T-helper 2 cell treated with Interferon-gamma antibody and Interleukin-4, amounts not matched to agents 100 ng/mL and 5 ng/mL, for 36 hours (primary cell): Measurements from ENCODE around the gene MYO1A. TPM values are rescaled to one million over a fixed set of nuclear protein-coding genes. Genes with fewer than 3 reads are reported as not detected.

Source experiments
- intact Hi-C: fragments of 100-400 bp; cut with micrococcal nuclease; formaldehyde crosslinking; loops from one replicate; pipeline ENCODE4 v1.15.1; 2023
- total RNA-seq: library from RNA; stranded (reverse); gene quantifications from 2 replicates; pipeline ENCODE4 v1.2.3, GENCODE V29; 2022

MYO1A gene
- total RNA-seq = 0.64 and 1.2 TPM in 2 replicates

DNA sequence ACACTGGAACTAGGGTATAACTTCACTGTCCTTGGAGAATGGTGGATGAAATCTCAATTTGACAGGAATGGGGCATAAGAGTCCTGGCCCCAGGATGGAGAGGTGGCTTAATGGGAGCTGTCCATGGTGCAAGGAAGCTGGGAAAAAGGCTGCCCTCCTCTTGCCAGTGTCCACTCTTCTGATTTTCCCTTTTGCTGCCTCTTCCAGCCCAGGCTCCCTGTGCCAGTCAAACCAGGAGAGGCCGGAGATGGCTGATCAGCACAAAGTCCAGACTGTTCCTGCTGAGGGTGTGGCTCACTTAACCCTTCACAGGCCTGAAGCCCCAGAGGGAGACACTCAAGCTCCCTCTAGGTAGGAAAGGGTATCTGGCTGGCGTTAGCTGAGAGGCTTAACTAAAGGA, at the start of gene MYO1A:
Gene MYO1A, minus strand, starts transcription at position 240 of the 400 bp plus-strand sequence. CDS start 1,806 bp downstream, outside the sequence.
- intact Hi-C loops = no loop called here

DNA sequence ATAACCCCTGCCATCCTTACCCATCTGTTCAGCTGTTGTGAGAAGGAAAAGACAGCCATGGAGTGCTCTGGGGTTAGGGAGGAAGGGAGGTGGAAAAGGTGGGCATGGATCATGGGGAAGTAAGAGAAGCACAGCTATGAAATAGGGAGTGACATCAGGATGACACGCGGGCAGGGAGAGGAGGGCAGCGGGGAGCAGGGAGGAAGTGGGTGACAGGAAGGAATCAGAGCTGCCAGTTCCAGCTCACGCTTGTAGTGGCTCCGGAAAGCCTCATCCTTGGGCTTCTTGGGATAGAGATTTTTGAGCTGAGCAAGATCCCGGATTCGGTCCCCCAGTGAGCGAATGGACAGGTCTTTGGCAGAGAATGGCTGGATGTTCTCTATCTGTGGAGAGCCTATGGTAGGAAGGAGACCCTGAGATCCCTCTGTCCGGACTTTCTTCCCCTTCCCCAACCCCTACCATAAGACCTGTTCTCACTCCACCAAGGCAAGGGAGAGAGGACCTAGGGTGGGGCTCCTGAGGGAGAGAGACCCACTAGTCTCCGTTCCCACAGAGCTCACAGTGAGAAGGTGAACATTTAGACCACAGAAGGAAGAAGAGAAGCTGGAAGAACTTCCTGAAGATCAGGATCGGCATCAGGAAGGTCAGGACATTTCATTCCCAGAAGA, 49.3 kb upstream of the MYO1A start:
- intact Hi-C loops = no loop called here

DNA sequence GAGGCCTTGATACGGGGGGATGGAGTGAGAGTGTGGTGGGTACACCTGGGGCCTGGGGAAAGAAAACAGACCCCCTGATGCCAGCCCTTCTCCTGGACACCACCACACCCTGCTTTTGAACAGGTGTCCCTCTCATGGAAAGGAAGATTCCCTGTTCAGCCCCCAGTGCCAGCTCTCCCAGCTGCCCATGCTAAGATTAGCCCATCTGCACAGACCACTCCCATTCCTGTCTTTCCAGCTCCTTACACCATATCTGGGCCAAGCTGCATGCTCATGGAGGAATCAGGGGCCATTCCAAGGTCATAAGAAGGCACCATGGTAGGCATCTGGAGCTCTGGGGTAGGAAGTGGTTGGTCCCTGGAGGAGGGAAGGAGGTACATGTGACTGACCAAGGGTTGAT, 48.6 kb upstream of the MYO1A start:
- intact Hi-C loops = no loop called here

DNA sequence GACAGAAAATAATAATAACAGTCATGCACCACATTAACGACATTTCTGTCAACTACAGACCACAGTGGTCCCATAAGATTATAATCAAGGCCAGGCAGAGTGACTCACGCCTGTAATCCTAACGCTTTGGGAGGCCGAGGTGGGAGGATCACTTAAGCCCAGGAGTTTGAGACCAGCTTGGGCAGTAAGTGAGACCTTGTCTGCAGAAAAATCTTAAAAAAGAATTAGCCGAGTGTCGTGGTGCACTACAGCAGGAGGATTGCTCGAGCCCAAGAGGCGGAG, 47.6 kb upstream of the MYO1A start:
- intact Hi-C loops = no loop called here

DNA sequence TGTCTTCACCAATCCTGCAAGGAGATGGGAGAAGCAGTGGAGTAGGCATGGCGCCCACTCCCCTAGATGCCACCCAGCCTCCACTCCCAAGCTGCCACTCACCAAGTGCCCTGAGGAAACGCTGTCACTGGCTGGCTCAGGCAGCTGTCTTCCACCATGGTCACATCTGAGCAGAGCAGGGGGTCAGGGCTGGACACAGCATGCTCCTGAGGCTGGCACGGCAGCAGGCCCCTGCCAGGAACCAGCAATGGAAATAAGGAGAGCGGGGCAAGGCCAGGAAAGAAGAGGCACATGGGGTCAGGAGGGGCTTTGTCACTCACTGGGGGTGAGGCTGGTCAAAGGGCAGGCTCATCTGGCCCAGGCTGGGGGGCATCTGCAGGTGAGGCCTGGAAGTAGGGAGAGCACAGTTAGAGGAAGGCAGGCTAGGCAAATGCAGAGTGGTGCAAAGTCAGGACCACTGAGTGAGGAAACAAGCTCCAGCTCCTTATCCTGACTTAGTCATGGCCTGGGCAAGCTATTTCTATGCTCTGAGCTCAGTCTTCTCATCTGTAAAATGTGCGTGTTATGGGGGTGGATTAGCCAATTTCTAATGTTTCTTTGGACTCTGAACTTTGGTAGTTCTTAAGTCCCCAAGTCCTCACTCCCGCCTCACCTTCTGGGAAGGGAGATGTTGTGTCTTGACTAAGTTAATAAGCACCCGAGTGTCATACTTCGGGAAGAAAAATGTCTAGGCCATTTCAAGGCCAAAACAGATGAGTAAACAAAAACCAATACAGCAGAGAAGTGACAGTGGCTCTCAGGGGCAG, 47.0 kb upstream of the MYO1A start:
- intact Hi-C loops = no loop called here

DNA sequence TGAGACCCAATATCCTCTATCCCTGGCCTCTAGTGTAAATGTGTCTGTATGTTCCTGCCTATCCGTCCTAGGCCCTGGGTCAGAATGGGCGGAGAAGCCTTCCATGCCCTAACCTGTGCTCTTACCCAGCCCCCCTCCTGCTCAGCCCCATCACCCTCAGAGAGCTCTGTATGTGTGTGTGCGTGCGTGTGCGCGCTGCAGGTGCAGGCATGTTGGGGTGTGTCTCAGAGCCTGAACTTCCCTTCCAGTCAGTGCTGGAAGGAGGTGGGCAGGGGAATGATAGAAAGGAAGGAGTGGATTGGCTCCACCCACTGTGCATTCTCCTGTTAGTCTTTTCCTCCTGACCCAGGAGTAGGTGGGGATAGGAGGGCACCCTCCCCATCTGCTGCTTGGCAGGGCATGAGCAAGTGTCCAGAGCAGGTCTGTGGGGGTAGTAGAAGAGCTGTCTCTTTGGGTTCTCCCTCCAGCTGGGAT, 46.2 kb upstream of the MYO1A start:
- intact Hi-C loops = no loop called here

DNA sequence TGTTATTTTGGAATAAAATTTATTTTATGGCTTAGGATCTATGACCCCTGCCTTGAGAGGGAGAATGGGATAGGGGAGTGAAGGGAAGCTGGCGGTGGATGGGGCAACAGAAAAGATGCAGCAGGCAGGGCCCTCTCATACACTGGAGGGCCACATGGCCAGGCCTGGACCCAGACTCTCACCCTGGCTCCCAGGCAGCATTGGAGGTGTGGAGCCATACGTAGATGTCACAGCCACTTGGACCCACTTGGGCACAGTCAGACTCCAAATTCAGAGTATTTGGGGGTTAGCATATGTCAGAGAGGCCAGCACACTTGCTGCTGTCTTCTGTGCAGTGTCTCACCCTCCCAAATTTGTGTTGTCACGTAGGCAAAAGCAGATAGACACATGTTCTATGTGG, 45.5 kb upstream of the MYO1A start:
- intact Hi-C loops = no loop called here

DNA sequence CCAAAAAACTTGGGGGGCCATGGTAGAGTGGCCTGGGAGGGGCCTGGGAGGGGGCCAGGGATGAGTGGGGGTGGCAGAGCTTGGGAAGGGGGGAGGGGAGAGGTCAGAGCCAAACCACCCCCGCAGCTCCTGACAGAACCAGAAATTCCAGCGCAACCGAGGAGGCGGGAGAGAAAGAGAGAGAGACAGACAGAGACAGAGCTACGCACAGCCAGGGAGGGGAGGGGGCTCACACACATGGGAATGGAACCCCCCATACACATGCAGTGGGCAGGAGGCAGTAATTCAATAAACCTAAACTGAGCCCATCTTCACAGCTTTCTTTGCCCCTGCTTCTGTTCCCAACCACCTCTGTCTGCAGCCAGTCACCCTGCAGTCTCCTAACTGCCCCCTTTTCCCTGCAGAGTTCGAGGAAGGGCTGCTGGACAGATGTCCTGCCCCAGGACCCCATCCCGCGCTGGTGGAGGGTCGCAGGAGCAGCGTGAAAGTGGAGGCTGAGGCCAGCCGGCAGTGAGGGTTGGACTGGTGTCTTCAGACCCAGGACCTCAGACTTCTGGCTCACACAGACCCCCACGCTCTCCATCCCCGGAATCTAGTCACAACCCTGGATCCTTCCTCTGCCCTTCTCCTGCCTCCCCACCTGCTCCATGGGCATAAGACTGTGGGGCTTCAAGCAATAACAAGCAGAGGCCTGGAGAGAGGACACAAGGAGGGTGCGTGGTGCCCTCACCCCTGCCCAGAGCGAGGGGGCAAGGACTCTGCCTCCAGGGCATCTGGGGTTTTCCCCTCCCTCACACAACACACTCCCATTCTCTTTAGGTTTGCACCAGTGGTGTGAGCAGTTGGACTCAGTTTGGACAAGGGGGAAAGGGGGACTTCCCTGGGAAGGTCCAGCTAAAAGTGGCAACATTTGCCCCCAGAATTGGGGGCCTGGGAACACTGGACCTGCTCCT, 44.6 kb upstream of the MYO1A start:
- intact Hi-C loops = no loop called here

DNA sequence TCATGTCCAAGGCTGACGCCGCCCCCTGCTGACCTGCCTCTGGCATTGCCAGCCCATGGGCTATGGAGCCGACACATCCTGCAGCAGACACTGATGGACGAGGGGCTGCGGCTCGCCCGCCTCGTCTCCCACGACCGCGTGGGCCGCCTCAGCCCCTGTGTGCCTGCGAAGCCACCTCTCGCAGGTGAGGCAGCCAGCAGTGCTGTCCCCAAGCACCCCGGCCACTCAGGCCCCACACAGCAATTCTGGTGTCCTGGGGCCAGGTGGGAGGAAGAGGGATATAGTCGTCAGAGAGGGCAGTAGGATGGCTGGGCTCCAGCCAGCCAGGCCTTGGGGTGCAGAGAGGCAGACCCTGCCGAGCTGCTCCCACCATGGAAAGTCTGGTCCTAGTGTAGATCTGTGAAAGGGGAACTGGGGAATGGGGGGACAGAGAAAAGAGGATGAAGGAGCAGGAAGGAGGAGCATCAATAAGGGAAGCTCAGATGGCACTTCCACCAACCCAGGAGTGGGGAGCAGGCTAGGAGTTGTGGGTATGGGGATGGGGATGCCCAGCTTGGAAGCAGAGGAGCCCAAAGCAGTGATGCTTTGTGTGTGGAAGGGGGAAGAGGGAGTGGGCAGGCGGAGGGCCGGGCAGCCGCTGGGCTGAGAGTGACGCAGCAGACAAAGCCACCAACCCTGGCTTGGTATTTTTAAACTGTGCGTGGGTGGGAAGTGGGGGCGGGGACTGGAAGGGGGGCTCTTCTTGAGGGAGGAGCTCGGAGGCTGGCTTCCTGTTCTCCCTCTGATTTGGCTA, 43.7 kb upstream of the MYO1A start:
- intact Hi-C loops = loop anchor here (1.0 kb wide), 1 partner anchor 24 kb away; no protein-coding TSS in a partner anchor

DNA sequence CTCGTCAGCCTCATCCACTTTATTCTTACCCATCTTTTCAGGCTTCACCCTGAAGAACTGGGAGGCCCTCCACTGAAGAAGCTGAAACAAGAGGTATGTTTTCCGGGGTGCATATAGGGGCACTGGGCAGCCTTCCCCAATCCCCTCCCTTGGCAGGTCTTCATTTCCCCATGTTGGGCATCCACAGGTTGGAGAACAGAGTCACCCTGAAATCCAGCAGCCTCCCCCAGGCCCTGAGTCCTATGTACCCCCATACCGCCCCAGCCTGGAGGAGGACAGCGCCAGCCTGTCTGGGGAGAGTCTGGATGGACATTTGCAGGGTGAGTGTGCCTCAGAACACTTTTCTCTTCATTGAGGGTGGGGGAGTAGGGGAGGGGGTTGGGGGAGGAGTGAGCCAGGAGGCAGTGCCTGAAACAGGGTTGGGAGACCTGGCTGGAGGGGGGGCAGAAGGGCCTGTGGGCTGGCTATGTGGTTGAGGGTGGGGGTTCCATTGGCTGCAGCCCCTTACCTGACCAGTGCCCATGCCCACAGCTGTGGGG, 43.0 kb upstream of the MYO1A start:
- intact Hi-C loops = loop anchor here (1.0 kb wide), 1 partner anchor 24 kb away; no protein-coding TSS in a partner anchor

DNA sequence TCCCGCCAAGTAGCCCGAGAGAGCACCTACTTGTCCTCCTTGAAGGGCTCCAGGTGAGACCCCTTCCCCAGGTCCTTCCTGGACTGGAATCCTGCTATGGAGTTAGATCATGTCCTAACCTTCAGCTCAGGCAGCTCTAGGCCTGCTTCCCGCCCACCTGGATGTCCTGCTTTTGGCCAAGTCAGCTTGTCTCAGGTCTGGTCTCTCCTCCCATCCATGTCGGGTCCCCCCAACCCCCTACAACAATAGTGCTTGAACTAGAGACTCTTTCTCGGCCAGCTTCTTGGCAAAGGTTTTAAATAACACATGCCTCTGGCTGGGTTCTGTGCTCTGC, 42.6 kb upstream of the MYO1A start:
- intact Hi-C loops = no loop called here

DNA sequence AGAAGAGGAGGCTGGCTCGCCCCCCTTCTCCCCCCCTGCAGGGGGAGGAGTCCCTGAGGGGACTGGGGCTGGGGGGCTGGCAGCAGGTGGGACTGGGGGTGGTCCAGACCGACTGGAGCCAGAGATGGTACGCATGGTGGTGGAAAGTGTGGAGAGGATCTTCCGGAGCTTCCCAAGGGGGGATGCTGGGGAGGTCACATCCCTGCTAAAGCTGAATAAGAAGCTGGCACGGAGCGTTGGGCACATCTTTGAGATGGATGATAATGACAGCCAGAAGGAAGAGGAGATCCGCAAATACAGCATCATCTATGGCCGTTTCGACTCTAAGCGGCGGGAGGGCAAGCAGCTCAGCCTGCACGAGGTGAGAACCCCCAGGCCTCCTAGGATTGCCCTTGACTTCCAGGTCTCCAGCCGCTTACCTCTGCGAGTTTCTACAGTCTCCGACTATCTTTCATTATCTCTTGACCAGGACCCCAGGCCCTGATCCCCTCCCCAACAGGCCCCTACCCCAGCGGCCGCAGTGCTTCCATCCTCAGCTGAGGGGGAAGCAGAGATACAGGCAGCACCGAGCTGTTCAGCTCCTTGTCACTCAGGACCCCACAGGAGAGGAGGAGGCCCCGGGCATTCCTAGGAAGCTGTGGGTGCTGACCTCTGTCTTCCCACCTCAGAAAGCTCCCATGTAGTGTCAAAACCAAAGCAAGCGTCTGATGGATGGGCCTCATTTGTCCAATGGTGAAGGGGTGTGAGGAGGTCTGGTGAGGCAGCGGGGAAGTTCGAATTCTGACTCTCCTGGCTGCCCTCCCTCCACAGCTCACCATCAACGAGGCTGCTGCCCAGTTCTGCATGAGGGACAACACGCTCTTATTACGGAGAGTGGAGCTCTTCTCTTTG, 42.0 kb upstream of the MYO1A start:
- intact Hi-C loops = no loop called here

DNA sequence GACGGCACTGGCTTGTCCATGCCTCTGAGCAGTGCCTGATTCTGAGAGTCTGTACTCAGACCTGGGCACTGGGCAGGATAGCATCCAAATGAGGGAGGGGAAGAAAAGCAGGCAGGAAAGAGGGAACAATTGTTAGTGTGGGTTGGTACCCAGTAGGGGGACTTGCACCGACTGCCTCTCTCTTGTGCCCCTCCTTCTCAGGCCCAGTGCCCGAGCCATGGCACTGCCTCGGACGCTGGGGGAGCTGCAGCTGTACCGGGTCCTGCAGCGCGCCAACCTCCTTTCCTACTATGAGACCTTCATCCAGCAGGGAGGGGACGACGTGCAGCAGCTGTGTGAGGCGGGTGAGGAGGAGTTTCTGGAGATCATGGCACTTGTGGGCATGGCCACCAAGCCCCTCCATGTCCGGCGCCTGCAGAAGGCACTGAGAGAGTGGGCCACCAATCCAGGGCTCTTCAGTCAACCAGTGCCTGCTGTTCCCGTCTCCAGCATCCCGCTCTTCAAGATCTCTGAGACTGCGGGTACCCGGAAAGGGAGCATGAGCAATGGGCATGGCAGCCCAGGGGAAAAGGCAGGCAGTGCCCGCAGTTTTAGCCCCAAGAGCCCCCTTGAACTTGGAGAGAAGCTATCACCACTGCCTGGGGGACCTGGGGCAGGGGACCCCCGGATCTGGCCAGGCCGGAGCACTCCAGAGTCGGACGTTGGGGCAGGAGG, 41.2 kb upstream of the MYO1A start:
- intact Hi-C loops = no loop called here

DNA sequence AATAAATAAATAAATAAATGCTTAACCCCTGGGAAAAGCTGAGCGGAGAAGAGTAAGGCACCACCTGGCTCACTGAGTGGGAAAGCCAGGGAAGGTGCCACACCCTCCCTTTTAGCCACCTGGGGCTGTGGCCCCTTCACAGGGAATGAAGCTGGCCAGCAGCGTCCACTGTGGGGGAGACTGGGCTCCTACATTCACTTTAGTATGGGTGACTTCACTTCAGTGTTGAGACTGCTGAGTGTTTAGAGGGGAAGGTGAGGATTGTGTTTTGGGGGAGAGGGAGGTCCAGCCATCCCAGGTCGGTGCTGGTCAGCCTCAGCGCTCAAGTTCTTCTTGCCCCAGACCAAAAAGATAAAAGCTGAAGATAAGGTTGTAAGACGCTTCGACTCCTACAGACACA, 40.6 kb upstream of the MYO1A start:
- intact Hi-C loops = no loop called here

DNA sequence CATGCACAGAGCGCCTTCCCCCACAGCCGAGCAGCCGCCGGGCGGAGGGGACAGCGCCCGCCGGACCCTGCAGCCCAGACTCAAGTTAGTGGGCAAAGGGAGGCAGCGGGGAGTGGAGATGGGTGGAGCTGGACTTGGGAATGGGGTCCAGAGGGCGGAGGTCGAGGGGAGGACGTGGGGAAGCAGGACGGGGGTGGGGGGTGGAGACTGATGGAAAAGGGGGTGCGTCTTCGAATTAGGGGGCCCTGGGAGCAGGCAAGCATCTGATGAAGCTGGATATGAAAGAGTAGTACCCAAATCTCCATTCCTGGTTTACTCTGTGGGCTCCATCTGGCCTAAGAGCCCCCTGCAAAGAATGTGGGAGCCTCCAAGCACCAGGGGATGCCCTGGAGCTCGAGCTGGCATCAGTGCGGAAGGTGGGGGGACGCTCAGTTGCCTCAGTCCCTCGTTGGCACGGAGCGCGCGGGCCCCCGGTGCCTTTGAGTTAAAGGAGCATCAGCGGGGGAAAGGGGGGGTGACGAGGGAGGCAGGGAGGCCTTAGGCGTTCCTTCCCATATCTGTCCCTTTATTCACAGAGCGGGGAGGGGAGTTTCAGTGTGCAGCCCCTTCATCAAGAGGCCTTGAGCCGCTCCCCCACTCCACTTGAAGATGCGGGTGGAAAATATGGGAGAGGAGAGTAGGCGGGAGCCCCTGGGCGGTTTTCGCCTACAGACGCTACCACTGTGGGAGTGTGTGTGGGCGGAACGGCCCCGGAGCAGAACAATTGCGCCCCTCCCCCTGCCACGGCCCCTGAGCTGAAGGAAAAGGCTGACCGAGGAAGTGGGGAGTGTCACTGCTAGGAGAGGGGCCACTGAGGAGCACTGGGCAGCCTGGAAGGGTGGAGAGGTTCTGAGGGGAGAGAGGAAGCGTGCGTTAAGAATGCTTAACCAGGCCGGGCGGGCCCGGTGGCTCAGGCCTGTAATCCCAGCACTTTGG, 39.6 kb upstream of the MYO1A start:
- intact Hi-C loops = loop anchor here (5.0 kb wide), 2 partner anchors 362 to 457 kb away; partner anchors contain the start of genes BAZ2A and NACA

DNA sequence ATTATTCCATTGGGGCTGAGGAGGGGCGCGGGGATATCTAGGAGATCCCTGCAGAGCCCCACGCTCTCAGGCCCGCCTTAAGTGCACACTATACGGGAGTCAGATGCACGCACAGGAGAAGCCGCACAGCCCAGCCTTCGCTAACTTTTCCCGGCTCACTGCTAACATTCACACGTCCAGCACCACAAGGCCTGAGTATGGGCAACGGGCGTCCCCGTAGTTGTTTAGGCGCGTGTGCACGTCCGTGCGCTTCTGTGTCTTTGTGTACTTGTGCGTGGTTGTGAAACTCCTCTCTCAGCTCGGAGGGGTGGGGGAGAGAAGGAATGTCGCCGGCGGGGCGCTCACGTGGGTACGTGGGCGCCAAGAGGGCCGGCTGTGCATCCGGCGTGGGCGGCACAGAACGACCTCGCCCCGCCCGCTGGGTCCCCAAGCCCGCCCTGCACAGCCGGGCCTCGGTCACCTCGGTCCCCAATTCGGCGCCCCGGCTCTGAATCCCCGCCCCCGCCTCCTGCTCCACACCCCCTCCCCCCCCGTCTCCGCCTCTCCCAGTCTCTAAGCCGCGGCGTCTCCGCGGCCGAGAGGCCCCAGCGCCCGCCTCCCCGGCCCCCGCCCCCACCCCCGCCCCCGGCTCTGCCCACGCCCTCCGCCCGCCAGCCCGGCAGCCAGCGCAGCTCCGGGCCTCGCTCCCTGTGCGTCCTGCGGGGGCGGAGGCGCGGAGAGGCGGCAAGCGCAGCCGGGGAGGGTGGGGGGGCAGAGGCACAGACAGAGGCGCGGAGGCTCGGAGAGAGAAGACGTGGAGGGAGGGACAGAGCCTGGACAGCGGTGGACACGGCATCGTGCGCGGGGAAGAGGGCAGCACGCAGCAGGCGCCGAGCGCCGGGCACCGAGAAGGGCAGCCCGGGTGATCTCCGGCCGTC, 38.7 kb upstream of the MYO1A start, which contains the start of gene NAB2:
Gene NAB2, plus strand, starts transcription at position 761 of the 917 bp plus-strand sequence. CDS start 158 bp downstream, outside the sequence.
- intact Hi-C loops = loop anchor here (1.0 to 5.0 kb wide), 7 partner anchors 10 to 664 kb away; partner anchors contain the start of genes BAZ2A, CDK4, MBD6 and NACA
